Astrocyte of the spinal cord (primary cell): ENCODE data around the gene SRRM4.

Experiments used
- DNase-seq: peaks from one replicate; pipeline ENCODE4 v3.0.0; 2011; ENCODE audit warnings: low read depth, low spot score
- H3K4me3 ChIP-seq: 2 replicates; pipeline ENCODE4 v1.5.1; 2011; ENCODE audit warnings: low read depth, mild to moderate bottlenecking, low read length, moderate library complexity
- CTCF ChIP-seq: IDR thresholded peaks from 2 replicates; pipeline ENCODE4 v1.5.1; 2012; ENCODE audit warnings: low read depth, mild to moderate bottlenecking, low read length, inconsistent platforms
- in situ Hi-C: cut with HindIII; loops from 2 replicates; pipeline ENCODE4 v1.10.0; 2017; ENCODE audit warnings: low sequenced_read_pairs

SRRM4 gene

DNA sequence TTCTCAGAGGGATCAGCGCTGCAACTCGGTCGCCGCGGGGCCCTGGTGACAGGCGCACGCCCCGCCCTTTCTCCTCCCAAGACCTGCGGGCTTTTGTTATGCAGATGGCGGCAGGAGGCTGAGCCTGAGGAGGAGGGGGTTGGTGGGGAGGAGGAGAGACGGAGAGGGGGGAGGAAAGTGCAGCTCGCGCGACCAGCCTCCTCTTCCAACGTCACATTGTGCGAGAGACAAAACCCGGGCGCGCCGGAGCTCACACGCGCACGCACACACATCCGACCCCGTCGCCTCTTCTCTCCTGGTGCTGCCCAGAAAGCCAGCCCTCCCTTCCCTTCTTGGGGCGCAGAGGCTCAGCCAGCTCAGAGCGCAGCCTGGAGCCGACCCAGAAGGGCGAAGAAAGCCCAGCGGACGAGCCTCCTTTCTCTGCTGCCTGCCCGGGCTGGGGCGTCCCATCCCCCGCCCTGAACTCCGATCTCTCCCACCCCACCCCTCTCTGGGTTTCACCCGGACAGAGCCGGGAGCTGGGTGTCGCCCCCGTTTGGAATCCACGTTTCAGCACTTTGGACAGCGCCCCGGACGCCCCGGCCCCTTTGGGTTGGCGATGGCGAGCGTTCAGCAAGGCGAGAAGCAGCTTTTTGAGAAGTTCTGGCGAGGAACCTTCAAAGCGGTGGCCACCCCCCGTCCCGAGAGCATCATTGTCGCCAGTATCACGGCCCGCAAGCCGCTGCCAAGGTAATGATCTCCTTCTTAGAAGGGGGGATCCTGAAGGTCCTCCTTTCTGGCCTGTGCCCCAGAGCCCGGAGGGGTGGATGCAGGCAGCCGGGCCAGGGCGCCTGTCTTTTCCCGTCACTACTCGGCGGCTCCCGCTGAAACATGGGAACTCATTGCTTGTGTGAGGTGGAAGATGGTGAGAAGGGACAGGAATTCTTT, at the start of gene SRRM4:
Gene SRRM4 (plus strand): TSS at position 257 of the 927 bp plus-strand sequence. CDS start 342 bp downstream, at position 599.
- no peak for TF ChIP-seq CTCF
- in situ Hi-C loops: no loop called here
- no peak for DNase-seq
- H3K4me3 ChIP-seq: no peak within 1 kb of the TSS

- in situ Hi-C loops: no loop called here
- no peak for TF ChIP-seq CTCF
- H3K4me3 ChIP-seq: no peak overlapping the region
- DNase-seq: no peak
These were observed 35.1 kb upstream of the SRRM4 start for GRCh38 chr12:118946256-118946655.

GRCh38 chr12:118958520-118958919, 22.8 kb upstream of the SRRM4 start:
- in situ Hi-C loops: no loop called here
- no peak for DNase-seq
- no peak for TF ChIP-seq CTCF
- H3K4me3 ChIP-seq: no peak overlapping the region

DNA sequence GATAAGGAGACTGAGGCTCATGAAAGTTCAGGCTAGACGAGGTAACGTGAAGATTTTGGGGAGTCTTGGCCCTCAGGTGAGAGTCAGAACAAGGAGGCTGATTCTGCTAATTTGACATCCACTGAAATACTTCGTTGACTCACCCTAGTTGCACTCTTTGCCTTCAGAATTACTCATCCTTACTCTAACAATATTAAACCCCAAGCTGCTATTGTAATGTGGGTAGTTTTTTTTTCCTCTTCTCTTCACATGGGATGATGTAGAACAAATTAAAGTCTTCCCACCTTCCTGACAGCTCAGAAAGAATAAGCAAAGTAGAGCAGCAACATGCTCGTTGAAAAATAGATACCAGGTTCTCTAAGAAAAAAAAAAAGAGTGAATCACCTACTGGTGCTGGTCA, 22.0 kb upstream of the SRRM4 start:
- DNase-seq: no peak
- in situ Hi-C loops: no loop called here
- no peak for TF ChIP-seq CTCF
- no peak overlapping the region for H3K4me3 ChIP-seq

GRCh38 chr12:118959985-118960560, 21.3 kb upstream of the SRRM4 start:
- in situ Hi-C loops: no loop called here
- H3K4me3 ChIP-seq: no peak overlapping the region
- DNase-seq: no peak
- TF ChIP-seq CTCF: no peak

DNA sequence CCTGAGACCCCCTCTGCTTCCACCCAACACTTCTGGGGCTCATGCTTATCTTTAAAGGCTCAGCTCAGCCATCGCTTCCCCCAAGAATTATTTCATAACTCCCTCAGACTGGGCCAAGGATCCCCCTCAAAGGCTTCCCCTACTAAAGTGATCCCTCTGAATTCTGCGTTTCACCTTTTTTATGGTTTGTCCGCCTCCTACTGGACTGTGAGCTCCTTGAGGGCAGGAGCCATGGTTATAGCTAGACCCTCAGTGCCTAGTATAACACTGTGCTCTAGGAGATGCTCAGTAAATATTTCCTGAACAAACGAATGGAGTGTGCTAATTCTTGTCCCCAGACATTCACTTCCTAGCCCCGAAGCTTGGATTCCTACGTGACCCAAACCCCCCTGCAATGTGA, 20.5 kb upstream of the SRRM4 start:
- no peak for DNase-seq
- no peak for TF ChIP-seq CTCF
- in situ Hi-C loops: no loop called here
- no peak overlapping the region for H3K4me3 ChIP-seq
